HuH-7 (cell line): ENCODE measurements around the gene LGALS12.
"Not testable (repeated sequence)": the region's sequence is repeated elsewhere in the genome, so short reads cannot be mapped to it uniquely, and the experiment has no call there.

ENCODE experiments used
- DNase-seq: peaks from one replicate; pipeline ENCODE4 v3.0.0; 2011; ENCODE audit warnings: low spot score

The LGALS12 gene

GRCh38 chr11:63532799-63533475 is 27.1 kb downstream of the LGALS12 start:
- no peak for DNase-seq

DNA sequence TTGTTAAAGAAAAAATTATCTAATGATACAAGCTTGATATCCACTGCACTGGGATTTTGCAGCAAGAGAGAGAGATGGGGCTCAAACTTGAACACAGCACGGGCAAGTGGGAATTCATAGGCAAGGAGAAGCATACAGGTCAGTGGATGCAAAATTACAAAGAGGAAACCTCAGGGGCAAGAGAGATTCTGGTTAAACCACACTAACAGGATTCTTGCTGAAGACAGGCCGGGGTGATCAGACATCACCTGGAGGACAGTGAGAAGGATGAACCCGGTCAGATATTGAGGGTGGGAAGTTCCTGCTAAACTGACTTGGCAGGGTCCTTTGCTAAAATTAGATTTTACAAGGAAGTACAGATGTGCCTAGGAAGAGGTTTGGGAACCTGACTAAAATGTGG is 28.2 kb downstream of the LGALS12 start:
- DNase-seq: no peak

DNA sequence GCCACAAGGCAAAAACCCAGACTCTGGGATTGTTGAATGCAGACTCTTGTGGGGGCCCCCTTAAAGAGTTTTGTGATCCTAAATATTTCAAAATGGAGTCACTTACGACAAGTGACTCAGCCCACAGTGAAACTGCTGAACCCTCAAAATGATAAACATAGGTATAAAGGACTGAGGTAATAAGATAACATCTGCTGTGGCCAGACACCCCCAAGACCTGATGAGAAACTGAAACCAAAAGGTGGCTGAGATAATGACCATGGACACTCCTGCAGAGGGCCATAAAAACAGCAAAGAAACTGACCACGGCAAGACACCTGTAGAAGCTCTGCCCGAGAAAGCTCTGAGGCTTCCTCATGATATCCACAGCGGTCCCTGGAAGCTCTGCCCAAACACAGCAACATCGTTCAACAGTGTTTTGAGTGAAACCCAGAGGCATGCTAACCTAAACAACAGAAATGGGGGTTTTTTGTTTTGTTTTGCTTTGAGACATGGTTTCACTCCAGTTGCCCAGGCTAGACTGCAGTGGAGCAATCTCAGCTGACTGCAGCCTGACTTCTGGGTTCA is 29.1 kb downstream of the LGALS12 start:
- no peak for DNase-seq

DNA sequence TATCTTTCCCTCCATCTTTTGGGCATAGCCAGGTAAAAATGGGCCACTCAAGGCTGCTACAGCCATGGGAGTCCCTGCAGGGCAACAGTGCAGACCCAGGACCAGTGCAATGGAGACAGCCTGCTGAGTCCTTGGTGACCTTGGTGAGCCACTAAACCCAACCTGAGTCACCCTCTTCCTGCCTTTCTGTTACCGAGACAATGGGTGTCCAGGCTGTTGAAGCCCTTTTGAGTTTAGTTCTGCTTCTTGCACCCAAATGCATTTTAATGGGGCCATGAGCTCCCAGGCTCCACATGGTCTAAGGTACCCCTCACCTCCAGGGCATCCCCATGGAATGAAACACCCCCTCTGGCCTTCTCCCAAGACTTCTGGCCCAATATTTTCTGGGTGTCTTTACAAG is 29.9 kb downstream of the LGALS12 start:
- no peak for DNase-seq

GRCh38 chr11:63536669-63537292 is 30.9 kb downstream of the LGALS12 start, which contains the start of gene PLAAT4:
PLAAT4 (plus strand) TSS chr11:63536808; CDS start chr11:63536869, 61 bp downstream.
- peak; percentile 76 for DNase-seq

DNA sequence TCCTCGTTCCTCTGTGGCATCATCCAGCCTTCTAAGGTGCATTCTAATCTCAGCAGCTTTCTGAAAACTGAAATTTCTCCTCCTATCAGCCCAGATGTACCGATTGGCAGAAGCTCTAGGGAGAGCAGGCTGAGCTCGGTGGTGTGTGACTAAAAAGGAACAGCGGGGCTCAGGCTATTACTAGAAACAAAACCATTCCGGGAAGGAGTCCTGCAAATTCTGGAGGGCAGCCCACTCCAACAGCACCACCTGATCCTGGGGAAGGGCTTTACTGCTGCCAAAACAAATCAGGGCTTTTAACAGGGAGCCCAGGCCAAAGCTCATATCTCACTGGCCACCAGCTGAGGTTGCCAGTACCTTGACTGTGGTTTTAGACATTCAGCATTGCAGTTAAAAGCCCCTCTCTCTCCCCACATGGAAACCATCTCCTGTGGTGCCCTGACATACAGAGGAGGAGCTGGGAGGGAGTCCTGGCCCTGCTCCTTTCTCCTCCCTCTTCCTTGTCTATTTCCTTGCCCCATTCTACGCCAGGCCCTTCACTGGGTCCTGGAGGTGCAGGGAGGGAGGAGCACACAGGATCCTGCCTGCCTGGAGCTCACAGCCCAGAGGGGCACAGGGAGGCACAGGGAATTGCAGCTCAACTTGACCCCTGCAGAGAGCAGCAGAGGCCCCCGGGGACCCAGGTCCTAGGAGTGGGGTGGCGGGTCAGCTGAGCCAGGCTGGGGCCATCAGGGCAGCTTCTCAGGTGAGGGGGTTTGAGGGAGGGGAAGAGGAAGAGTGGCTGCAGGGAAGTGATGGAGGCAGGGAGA is 31.6 kb downstream of the LGALS12 start:
- DNase-seq: no peak

DNA sequence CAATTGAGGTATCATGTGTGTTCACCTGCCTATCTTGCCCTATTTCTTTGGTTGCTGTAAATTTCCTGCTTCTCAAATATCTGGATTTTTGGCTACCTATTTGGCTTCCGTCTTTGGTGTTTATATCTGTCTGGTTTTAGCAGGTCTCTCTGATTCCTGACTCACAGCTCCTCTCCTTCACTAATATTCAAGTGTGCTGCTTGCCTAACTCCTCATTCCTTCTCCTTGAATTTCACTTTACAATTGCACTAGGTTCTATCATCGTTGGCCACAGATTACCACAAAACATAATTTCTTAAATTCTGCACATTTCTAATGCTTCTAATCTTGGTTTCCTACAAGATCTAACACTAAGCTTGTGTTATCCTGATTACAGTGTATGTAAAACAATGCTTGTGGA is 36.6 kb downstream of the LGALS12 start:
- not testable (repeated sequence) for DNase-seq

GRCh38 chr11:63543711-63544110 is 37.8 kb downstream of the LGALS12 start:
- no peak for DNase-seq

DNA sequence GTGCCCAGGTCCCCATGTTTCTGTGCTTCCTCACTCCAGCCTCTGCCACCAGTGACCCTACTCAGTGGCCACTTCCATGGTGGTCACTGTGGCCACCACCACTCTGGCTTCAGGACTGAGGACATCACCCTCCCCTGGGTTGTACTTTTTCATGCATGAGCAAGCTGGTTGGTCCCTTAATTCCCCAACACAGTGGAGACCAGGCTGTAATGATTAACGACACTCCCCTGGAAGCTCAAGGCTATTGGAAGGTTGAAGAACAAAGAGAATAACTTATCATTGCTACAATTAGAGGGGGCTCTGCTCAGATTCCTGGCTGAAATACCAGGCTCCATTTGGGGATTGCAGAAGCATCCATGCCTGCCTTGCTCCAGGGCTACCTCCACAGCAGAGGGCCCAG is 41.2 kb downstream of the LGALS12 start:
- no peak for DNase-seq

GRCh38 chr11:63548178-63548577 is 42.3 kb downstream of the LGALS12 start:
- no peak for DNase-seq

- no peak for DNase-seq
Observed at GRCh38 chr11:63549411-63549810, 43.5 kb downstream of the LGALS12 start.

DNA sequence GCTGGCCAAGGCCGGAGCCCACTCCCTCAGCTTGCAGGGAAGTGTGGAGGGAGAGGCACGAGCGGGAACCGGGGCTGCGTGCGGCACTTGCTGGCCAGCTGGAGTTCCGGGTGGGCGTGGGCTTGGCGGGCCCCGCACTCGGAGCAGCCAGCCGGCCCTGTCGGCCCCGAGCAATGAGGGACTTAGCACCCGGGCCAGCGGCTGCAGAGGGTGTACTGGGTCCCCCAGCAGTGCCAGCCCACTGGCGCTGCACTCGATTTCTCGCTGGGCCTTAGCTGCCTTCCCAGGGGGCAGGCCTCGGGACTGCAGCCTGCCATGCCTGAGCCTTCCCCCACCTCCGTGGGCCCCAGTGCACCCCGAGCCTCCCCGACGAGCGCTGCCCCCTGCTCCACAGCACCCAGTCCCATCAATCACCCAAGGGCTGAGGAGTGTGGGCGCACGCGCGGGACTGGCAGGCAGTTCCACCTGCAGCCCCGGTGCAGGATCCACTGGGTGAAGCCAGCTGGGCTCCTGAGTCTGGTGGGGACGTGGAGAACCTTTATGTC is 44.3 kb downstream of the LGALS12 start:
- DNase-seq: not testable (repeated sequence)

DNA sequence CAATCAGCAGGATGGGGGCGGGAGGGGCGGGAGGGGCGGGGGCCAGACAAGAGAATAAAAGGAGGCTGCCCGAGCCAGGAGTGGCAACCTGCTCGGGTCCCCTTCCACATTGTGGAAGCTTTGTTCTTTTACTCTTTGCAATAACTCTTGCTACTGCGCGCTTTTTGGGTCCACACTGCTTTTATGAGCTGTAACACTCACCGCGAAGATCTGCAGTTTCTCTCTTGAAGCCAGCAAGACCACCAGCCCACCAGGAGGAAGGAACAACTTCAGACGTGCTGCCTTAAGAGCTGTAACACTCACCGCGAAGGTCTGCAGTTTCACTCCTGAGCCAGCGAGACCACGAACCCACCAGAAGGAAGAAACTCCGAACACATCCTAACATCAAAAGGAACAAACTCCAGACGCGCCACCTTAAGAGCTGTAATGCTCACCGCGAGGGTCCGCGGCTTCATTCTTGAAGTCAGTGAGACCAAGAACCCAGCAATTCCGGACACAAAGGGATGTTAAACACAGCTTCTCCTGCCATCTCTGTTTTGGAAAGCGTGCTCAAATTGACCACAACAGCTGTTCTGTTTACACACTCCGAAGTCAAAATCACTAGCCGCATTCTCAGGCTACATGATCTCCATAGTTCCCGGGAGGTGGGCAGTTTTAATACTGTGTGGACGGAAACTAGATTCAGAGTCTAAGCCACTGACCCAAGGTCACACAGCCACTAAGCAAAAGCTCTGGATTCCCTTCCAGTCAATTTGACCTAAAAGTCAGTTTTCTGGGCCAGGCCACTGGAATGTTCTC is 45.4 kb downstream of the LGALS12 start:
- no peak for DNase-seq

GRCh38 chr11:63551889-63552266 is 46.0 kb downstream of the LGALS12 start:
- DNase-seq: no peak

DNA sequence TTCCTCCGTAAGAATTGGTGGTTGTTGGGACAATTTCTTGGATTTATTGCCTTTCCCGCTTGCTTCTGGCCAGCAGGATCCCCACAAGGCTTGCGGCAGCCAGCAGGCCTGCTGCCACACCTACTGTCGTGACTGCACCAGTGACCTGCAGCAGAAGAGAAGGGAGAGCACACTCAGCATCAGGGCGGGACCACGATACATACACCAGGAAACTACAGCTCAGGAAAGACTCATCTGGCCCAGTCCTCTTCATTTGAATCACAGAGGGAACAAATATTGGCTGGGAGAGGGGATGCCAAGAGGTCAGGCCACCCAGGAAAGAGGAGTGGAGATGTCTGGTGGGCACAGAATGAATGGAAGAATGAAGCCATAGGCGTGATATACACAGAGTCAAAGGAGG is 47.0 kb downstream of the LGALS12 start:
- no peak for DNase-seq

- no peak for DNase-seq
Observed at GRCh38 chr11:63553759-63554158, 47.9 kb downstream of the LGALS12 start.

DNA sequence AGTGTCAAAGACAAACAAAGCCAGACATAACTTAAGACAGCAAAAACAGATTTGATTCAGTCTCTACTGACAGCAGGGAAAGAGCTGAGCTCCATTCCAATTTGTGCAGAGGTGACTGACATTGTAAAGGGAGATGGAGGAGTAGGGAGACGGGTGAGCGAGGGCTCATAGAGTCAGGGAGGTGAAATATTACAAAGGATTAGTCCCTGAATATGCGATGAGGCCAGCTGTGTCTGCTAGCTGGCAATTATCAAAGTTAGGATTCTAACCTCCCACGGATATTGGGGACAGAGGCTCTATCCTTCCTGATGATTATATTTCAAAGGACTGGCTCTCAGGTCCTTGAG is 49.0 kb downstream of the LGALS12 start:
- DNase-seq: no peak

DNA sequence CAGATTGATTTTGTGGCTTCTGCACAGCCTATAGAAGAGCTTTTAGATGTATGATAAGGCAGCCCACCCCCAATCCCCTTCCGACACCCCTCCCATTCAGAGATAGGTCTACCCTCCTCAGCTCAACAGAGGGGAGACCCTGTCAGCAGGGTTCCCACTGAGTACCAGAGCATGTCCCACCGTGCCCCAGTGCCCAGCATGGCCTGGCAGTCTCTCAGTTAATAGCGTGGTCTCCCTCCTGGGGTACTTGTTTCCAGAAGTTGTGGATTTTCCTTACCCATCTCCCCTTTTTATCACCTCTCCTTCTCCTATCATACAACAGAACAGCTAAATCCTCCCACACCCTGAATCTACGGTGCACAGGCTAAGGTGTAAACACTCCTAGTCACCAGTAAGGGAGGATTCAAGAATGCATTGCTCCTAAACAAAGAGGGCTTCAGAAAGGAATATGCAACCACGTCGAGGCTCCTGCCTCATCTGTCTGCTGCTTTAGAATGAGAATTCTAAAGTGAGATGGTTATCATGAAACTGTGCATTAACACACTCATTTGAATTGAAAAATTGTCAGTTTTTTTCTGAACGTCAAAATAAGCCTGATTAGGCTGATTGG is 50.6 kb downstream of the LGALS12 start:
- DNase-seq: no peak

DNA sequence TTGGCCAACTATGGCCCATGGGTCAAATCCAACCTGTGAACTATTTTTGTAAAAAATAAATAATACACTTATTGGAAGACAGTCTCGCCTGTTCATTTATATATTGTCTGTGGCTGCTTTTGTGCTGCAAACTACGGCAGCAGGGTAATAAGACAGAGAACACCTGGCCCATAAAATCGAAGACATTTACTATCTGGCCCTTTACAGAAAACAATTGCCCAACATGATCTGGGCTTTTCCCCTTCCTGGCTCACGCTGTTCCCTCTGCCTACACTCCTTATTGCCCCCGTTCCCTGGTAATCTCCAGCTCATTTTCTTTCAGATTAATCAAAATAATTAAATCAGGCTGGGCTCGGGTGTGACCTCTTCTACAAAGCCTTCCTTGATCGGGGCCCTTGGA is 51.7 kb downstream of the LGALS12 start:
- DNase-seq: no peak

- DNase-seq: no peak
Observed at GRCh38 chr11:63558459-63559157, 52.7 kb downstream of the LGALS12 start.
